GM19043 (cell line): ENCODE measurements around the gene EML1.

Experiments
- ATAC-seq: cut with Tn5 transposase; IDR thresholded peaks from one replicate; pipeline ENCODE4 v1.9.1; 2021; ENCODE audit warnings: low read depth; ENCODE audit not compliant: unreplicated experiment

Gene EML1

GRCh38 chr14:99777951-99778350 lies 15.3 kb upstream of the EML1 start:
- ATAC-seq = no peak

GRCh38 chr14:99779751-99780150 lies 13.5 kb upstream of the EML1 start:
- ATAC-seq = no peak

DNA sequence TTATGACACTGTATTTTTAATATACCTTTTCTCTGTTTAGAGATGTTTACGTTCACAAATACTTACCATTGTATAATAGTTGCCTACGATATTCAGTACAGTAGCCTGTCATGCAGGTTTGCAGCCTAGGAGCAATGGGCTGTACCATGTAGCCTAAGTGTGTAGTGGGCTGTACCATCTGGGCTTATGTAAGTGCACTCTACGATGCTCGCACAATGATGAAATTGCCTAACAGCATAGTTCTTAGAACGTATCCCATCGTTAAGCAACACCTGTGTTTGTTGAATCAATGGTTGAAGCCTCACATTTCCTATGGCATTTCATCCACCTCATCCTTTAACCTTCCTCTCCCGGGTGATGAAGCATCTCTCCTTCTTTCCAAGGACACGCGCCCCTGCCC lies 12.5 kb upstream of the EML1 start:
- no peak for ATAC-seq

DNA sequence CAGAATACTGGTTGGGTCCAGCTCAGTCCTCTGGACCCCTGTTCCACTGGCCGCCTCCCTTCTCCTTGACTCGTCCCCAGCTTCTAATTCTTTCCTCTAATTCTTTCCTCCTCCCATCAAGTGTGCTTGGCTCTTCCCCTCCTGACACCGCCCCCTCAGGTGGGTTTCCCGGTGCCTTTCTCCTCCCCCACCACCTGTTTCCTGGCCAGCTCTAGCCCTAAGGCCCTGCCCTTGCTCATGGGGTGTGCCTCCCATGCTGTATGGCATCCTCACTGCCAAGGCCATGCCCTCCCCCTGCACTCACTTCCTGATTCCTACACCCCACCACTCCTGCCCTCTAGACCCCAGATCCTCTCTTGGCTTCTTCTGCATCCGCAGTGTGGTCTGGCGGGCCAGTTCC lies 12.1 kb upstream of the EML1 start:
- ATAC-seq = no peak

GRCh38 chr14:99781853-99782610 lies 11.2 kb upstream of the EML1 start:
- ATAC-seq = no peak

DNA sequence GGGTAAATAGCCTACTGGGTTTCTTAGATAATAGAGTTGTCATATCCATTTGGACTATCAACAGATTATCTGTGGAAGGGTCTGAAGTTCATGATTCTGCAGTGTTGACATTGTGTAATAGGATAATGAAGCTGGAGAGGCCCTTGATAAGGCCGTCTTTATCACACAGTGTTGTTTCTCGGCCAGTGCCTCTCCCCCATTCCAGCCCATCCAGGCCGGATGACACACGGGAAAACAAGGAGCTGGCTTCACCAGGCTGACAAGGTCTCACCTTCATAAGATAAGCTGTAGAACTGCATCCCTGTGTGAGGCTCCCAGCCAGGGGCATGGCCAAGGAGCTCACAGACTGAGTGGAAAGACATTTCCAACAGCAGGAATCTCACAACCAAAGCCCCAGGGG lies 8.7 kb upstream of the EML1 start:
- no peak for ATAC-seq

DNA sequence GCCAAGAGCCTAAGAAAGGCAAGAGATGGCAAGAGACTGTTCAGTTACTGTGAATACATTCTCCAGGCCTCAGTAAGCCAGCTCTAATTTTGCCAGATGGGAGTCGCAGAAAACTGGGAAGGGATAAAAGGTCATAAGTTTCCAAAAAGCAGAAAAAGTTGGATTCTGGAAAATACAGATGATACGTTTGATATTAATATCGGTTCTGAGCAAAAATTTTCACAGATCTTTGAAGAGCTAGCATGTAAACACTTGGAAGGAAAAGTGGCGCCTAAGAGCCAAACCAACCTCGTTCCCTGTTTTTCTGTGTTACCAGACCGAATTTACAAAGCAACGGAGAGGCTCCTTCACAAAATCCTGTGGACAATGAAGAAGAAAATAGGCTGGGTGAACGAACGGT lies 7.8 kb upstream of the EML1 start:
- no peak for ATAC-seq

- ATAC-seq = no peak
Observed at GRCh38 chr14:99786511-99786989, 6.7 kb upstream of the EML1 start.

- no peak for ATAC-seq
Observed at GRCh38 chr14:99788713-99789112, 4.5 kb upstream of the EML1 start.

DNA sequence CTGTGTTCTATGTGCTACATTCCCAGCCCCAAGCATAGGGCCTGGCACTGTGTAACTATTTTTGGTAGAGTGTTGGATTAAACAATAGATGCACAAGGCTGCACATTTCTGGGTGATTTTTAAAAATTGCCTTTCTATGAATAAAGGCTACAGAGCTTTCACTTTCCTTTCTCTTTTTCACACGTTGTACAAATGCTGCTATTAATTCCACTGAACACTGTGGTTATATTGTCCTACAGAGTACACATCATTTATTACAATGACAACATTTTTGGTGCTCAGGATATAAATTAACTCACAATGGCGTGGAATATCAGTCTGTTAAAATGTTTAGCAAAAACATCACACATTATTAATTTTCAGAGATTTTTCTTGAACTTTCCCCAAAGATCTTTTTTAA lies 3.6 kb upstream of the EML1 start:
- ATAC-seq = no peak

DNA sequence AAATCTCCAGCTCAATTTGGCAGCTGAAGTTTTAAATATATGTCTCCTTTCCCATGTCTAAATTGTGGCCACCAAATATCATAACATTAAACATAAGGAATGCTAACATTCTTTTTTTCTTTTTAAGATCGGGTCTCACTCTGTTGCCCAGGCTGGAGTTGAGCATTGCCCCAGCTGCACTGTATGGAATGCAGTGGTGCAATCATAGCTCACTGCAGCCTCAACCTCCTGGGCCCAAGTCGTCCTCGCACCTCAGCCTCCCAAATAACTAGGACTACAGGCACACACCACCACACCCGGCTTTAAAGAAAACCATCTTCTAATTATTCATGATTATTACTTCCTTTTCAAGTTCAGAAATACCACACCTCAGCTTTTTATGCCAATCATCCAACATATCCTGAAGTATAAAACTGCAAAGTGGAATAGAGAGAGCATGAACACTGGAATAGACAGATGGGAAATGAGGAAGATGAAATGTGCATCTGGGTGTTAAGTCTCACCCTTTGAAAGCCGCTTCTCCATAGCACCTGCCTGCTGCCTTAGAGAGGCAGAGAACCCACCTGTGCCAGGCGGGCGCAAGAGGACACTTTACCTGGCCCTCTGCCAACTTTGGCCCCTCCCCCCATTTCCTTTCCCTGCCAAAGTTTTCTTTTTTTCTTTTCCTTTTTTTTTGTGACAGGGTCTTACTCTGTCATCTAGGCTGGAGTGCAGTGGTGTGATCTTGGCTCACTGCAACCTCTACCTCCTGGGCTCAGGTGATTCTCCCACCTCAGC lies 2.8 kb upstream of the EML1 start:
- ATAC-seq = no peak

GRCh38 chr14:99790978-99791376 lies 2.2 kb upstream of the EML1 start:
- ATAC-seq = no peak

GRCh38 chr14:99791476-99792209 lies 1.6 kb upstream of the EML1 start:
- no peak for ATAC-seq

DNA sequence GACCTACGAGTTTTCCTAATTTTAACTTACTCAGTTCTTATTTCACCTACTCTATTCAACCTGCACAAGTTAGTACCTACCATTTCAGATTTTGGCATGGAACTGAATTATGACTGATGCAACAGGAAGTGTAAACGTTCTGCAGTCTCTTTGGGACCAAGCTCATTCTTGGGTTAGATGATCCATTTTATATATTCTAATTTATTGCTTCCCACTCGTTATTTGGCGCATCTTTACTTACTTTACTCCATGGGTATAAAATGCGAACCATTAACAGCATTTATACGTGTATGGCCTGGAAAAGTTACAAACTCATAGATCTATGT lies 1.0 kb upstream of the EML1 start:
- no peak for ATAC-seq

GRCh38 chr14:99792551-99793212 lies 531 bp upstream of the EML1 start:
- no peak for ATAC-seq

DNA sequence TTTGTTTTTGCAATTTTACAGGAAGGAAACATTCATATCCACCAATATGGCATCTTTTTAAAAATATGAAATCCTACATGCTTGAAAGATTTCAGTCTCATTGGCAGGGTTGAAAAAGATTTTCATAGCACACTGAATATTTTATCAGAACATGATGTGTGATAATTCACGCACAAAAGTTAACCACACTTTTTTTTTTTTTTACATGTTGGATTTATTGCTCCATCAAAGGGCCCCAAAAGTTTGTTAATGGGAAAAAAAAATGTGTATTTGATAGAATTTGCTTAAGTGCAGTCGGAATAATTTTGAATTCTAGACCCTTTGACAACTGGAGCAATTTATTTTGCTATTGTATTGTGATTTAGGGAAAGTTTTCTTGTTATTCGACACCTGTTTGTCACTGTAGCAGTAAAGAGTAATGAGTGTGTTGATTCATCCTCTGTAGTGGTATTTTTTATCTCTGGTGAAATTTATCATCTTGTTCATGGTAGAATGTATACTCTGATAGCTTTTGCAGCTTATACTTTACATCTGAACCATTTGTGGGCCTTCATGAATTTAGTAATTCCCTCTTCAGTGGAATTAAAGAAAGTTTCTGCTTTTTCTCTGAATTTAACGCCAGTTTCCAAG lies 1.1 kb downstream of the EML1 start:
- no peak for ATAC-seq

- ATAC-seq = no peak
Observed at GRCh38 chr14:99795046-99795445, 1.8 kb downstream of the EML1 start.

DNA sequence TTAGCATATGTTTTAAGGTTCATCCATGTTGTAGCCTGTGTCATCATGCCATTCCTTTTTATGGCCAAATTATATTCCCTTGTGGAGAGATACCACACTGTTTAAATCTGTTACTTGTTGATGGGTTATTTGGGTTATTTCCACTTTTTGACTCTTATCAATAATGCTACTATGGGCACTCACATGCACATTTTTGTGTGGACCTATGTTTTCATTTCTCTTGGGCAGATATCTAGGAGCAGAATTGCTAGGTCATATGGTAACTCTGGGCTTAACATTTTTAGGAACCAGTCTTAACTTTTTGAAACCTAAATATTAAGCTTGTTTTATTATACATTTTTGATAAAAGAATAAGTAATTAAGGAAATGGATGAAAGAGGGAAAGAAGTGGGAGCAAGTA lies 4.0 kb downstream of the EML1 start:
- no peak for ATAC-seq

DNA sequence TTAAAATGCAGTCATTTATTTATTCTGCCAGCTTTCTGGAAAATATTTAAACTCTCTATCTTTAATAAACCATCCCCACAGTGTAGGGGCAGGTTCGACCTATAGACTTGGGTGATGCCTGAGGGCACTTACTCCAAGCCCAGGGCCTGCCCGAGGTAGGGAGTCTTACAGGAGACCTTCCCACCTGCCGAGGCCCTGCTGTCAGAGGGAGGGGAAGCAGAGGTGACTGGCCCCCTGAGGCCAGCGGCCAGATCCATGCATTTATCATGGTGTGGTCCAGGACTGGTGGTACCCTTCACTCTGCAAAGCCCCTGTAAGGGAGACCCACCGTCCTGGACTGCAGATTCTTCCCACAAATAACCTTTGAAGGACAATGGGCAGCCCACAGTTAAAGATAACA lies 7.6 kb downstream of the EML1 start:
- ATAC-seq = no peak

DNA sequence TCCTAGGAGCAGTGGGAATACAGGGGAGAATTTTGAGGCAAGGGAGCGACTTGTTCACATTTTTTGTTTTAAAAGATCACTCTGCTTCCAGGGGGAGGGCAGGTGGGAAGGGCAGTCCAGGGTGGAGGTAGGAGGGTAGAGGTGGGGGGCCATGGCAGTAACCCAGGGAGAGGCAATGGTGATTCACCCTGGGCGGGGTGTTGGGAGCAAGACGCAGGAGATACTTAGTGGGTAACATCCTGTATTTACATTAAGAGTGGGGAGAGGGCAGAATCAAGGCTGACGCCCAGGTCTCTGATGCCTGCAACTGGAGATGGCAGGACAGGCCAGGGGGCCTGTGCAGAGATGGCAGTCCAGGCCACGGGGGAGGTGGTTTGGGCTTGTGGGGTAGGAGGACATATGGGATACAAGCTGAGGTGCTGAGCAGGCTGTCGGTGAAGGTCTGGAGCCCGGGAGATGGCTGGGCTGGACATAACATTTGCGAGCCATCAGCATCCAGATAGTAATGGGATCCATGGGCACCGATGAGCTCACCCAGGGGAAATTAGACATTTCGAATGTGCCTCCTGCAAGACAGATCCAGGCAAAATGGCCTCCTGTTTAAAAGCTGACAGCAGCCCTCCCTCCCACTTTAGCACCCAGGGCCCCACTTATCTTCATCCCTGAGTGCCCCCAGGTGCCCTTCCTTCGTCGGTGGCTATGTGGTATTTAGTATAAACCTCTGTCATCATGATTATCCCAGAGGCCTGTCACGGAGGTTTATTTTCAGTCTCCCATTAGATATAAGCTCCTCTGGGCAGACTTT lies 9.3 kb downstream of the EML1 start:
- ATAC-seq = no peak
